Brain microvascular endothelial cell (primary cell): ENCODE measurements around the gene NKX3-2.
A peak's percentile ranks its signal among the peaks of the same experiment; 100 is the strongest.

ENCODE experiments used
- DNase-seq: peaks from one replicate; pipeline ENCODE4 v3.0.0-alpha.2; 2020
- H3K27ac ChIP-seq: fragments of 250-450 bp; sonication (Bioruptor Pico); 2 replicates; pipeline ENCODE4 v1.5.1; 2020; ENCODE audit warnings: mild to moderate bottlenecking, moderate library complexity
- H3K27me3 ChIP-seq: fragments of 250-450 bp; sonication (Bioruptor Pico); replicated peaks from 2 replicates; pipeline ENCODE4 v1.5.1; 2020; ENCODE audit warnings: mild to moderate bottlenecking
- H3K36me3 ChIP-seq: fragments of 250-450 bp; sonication (Bioruptor Pico); replicated peaks from 2 replicates; pipeline ENCODE4 v1.5.1; 2020; ENCODE audit warnings: mild to moderate bottlenecking
- H3K4me3 ChIP-seq: 2 replicates; pipeline ENCODE4 v1.5.1; 2011; ENCODE audit warnings: low read depth, mild to moderate bottlenecking, control low read depth, low read length, moderate library complexity
- in situ Hi-C: cut with HindIII; loops from 2 replicates; pipeline ENCODE4 v1.10.0; 2017; ENCODE audit warnings: low sequenced_read_pairs, low pct_ligation_motif_present
- TF ChIP-seq, protein P1 (sequence below): IDR thresholded peaks from 2 replicates; pipeline ENCODE4 v1.5.1; 2011; ENCODE audit warnings: low read depth, mild to moderate bottlenecking, moderate library complexity, low read length, control low read depth, inconsistent platforms; ENCODE audit errors: missing control alignments

NKX3-2 gene

DNA sequence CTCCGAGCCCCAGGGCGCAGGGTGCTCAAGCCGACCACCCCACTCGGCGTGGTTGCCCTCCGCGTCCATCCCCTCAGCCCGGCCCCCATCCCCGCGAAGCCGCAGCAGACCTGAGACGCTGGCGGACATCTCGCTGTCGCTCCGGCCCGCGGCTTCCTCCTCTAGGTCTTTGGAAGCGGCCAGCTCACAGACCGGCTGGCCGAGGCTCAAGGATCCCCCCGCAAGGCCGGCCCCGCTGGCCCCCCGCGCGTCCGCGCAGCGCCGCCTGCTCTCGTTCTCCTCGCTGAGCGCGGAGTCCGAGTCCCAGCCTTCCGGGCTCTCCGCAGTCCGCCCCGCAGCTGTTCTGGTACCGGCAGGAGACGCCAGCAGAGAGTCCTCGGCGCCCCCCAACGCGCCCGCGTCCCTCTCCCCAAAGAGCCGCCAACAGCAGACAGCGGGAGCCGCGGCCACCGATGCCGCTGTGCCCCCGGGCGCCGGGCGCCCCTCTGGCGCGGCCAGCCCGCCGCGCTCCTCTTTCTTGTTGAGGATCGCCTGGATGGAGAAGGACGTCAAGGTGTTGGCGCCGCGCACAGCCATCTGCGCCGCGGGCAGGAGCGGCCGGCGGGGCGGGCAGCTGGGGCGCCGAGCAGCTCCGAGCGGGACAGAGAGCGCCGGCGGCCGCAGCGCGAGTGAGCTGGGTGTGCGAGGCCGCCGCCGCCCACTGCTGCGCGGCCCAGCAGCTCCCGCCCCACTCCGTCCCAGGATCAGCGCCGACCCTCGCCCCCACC, at the start of gene NKX3-2:
Gene NKX3-2, minus strand, starts transcription at position 670 of the 767 bp plus-strand sequence. Its CDS starts 94 bp downstream, at position 576.
- no peak within 1 kb of the TSS for H3K27ac ChIP-seq
- TF ChIP-seq, protein P1, sequence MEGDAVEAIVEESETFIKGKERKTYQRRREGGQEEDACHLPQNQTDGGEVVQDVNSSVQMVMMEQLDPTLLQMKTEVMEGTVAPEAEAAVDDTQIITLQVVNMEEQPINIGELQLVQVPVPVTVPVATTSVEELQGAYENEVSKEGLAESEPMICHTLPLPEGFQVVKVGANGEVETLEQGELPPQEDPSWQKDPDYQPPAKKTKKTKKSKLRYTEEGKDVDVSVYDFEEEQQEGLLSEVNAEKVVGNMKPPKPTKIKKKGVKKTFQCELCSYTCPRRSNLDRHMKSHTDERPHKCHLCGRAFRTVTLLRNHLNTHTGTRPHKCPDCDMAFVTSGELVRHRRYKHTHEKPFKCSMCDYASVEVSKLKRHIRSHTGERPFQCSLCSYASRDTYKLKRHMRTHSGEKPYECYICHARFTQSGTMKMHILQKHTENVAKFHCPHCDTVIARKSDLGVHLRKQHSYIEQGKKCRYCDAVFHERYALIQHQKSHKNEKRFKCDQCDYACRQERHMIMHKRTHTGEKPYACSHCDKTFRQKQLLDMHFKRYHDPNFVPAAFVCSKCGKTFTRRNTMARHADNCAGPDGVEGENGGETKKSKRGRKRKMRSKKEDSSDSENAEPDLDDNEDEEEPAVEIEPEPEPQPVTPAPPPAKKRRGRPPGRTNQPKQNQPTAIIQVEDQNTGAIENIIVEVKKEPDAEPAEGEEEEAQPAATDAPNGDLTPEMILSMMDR = no peak
- H3K27me3 ChIP-seq = peaks cover 83% of the 10 kb centered on the region
- DNase-seq = no peak
- no peaks in the 10 kb centered on the region for H3K36me3 ChIP-seq
- in situ Hi-C loops = no loop called here
- H3K4me3 ChIP-seq = peak within 1 kb of the TSS; percentile 56

DNA sequence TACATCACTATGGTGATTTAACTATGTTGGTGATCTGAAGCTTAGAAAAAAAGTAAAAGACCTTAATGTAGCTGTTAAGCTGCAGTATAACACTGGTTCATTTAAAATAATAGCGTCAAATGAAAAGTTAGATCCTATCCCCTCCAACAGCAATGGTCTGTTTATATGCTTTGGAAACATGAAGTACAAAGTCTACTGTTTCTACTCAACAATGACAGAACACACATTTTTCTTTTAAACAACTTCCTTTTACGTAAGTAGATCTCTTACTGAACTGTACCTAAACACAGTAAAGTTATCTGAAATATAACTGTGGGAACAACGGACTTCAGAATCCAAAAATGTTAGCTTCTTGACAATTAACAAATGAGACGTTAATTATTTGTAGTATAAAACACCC, 47.9 kb upstream of the NKX3-2 start:
- H3K36me3 ChIP-seq = peaks cover 44% of the 10 kb centered on the region
- H3K27ac ChIP-seq = no peak overlapping the region
- DNase-seq = no peak
- TF ChIP-seq, protein P1 = no peak
- H3K27me3 ChIP-seq = no peaks in the 10 kb centered on the region
- in situ Hi-C loops = no loop called here
- H3K4me3 ChIP-seq = no peak overlapping the region

DNA sequence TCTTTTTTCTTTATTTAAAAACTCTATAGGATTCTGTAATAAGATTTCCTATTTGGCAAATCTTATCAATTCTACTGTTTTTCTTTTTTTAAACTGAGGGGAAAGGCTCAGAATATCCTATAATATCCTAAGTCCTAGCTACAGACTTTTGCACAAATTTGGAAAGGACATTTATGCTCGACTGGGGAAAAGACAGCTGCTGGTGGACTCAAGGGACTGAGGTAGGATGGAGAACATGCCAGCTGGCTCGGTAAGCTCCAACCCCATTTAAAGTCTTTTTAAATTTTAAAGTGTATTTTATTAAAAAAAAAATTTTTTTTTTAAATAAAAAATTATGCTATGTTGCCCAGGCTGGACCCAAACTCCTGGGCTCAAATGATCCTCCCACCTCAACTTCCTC, 46.5 kb upstream of the NKX3-2 start:
- Histone ChIP-seq H3K27me3 (no peaks in the 10 kb centered on the region), H3K4me3 (no peak overlapping the region), H3K36me3 (peaks cover 48% of the 10 kb centered on the region), H3K27ac (no peak overlapping the region)
- in situ Hi-C loops = no loop called here
- TF ChIP-seq, protein P1 = no peak
- DNase-seq = no peak

DNA sequence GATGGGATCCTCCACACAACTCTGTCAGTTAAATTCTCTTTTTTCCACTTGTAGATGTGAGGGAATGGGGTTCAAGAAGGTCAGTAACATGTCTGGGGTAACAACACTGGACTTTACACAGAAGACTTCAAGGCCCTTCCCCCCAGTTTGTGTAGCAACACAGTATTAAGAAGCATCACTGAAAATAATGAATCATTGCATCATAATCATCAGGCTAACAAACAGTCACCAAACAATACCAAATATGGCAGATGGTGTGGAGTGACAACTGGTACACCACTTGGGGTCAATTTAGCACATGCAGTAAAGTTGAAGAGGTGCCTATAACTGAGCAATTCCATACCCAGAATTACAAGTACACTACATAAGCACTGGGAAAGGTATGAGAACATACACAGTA, 44.6 kb upstream of the NKX3-2 start:
- Histone ChIP-seq H3K27ac (no peak overlapping the region), H3K4me3 (no peak overlapping the region), H3K36me3 (peaks cover 46% of the 10 kb centered on the region), H3K27me3 (no peaks in the 10 kb centered on the region)
- DNase-seq = no peak
- TF ChIP-seq, protein P1 = no peak
- in situ Hi-C loops = no loop called here

DNA sequence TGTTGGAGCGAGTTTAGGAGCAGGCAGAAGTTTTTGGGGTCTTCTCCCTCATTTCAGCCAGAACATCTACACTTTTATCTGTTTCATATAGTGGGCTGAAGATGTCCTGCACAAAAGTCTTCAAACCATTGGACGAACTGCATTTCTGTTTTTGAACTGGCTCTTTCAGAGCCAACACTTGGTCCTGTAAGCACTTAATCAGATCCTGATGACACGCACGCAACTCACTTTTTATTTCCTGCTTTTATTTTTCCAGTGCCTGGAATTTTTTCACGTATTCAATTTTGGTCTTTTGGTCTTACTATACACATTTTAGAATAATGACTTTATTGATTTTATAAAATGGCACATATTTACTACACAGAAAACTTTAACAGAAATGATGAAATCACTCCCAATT, 40.2 kb upstream of the NKX3-2 start:
- DNase-seq = no peak
- no peak overlapping the region for H3K27ac ChIP-seq
- H3K27me3 ChIP-seq = no peaks in the 10 kb centered on the region
- in situ Hi-C loops = no loop called here
- no peak overlapping the region for H3K4me3 ChIP-seq
- H3K36me3 ChIP-seq = peaks cover 53% of the 10 kb centered on the region
- TF ChIP-seq, protein P1 = no peak

DNA sequence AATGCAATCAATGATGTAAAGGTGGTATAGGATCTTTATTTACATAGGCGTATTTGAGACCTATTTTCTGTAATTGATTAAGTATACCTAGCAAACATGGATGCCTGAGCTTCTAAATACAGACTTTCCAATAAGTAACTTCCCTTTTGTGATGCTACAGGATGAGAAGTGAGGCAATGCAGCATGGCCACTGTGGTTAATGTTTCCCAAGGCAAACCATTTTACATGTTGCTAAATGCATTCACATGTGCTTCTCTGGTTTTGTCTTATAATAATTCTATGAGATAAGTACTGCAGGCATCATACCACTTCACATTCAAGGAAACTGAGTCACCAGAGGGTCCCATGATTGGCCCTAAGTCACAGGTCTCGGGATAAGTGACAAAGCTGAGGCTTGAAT, 35.7 kb upstream of the NKX3-2 start:
- no peak for DNase-seq
- H3K4me3 ChIP-seq = no peak overlapping the region
- TF ChIP-seq, protein P1 = no peak
- in situ Hi-C loops = no loop called here
- no peaks in the 10 kb centered on the region for H3K27me3 ChIP-seq
- peaks cover 45% of the 10 kb centered on the region for H3K36me3 ChIP-seq
- no peak overlapping the region for H3K27ac ChIP-seq
